BJ (cell line): ENCODE data around the gene SYMPK. TPM values are rescaled to one million over a fixed set of nuclear protein-coding genes. Genes with fewer than 3 reads are reported as not detected.

Experiments used
- CTCF ChIA-PET: fragments of 350-600 bp; formaldehyde crosslinking; extraction: SDS; loops from one replicate; lab custom pipeline; 2021; ENCODE audit warnings: antibody characterized with exemption, inconsistent platforms; lab: Yijun Ruan, JAX
- POLR2A ChIA-PET: fragments of 300-600 bp; sonication (Branson Sonifier 250); formaldehyde crosslinking; extraction: SDS; loops from one replicate; lab custom pipeline; 2021; ENCODE audit warnings: antibody characterized with exemption; lab: Charles Lee
- DNase-seq: peaks from one replicate; pipeline ENCODE4 v3.0.0-alpha.2; 2011; ENCODE audit warnings: low read depth
- H3K27me3 ChIP-seq: 2 replicates; pipeline ENCODE4 v1.6.0; 2011; ENCODE audit warnings: low read length; ENCODE audit not compliant: control insufficient read depth, insufficient read depth
- H3K36me3 ChIP-seq: 2 replicates; pipeline ENCODE4 v1.5.1; 2011; ENCODE audit warnings: low read length; ENCODE audit not compliant: control insufficient read depth, insufficient read depth
- H3K4me3 ChIP-seq: 2 replicates; pipeline ENCODE4 v1.5.1; 2011; ENCODE audit warnings: low read depth, mild to moderate bottlenecking, control low read depth, low read length
- CTCF ChIP-seq: IDR thresholded peaks from 2 replicates; pipeline ENCODE4 v1.5.1; 2011; ENCODE audit warnings: low read depth, mild to moderate bottlenecking, control low read depth, inconsistent platforms, low read length, moderate library complexity; ENCODE audit not compliant: insufficient read depth
- polyA plus RNA-seq: library from polyadenylated mRNA; depleted of rRNA; stranded (reverse); fragments of >200 nt; gene quantifications from 2 replicates; pipeline ENCODE4 v1.2.3, GENCODE V29; 2011

SYMPK gene
- polyA plus RNA-seq, 1 experiment: 60.2 TPM

DNA sequence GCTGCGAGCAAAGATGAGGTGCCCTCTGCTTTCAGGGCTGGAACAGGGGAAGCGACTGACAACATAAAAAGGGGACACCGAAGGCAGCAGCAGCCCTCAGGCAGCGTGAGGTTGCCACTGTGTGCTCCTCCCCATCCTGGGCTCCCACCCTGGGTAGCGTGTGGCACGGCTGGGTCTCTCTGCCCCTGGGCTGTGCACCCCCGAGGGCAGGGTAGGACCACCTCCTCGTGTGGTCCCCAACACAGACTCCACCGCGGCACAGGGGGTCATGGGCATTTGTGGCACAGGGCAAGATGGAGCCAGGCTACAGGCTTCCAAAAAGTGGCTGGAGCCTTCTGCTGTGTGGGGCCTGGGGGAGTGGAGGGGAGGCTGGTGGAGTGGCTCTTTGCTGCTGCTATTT is 41.4 kb downstream of the SYMPK start:
- Histone ChIP-seq H3K4me3 (no peak overlapping the region), H3K36me3 (peaks cover 34% of the 10 kb centered on the region), H3K27me3 (no peaks in the 10 kb centered on the region)
- DNase-seq: no peak
- POLR2A ChIA-PET: interaction anchor here (0.6 kb wide), 1 partner anchor 65 kb away, joined by 7 read pairs; the partner anchor contains the start of gene IRF2BP1
- CTCF ChIA-PET: no interaction called here
- no peak for TF ChIP-seq CTCF

- peaks cover 30% of the 10 kb centered on the region for H3K36me3 ChIP-seq
- DNase-seq: no peak
- TF ChIP-seq CTCF: no peak
- H3K4me3 ChIP-seq: no peak overlapping the region
- no peaks in the 10 kb centered on the region for H3K27me3 ChIP-seq
- ChIA-PET POLR2A (interaction anchor here (0.6 kb wide), 1 partner anchor 65 kb away, joined by 7 read pairs; the partner anchor contains the start of gene IRF2BP1), CTCF (no interaction called here)
These were observed 41.8 kb downstream of the SYMPK start for GRCh38 chr19:45821103-45821521.

GRCh38 chr19:45820413-45821102 is 42.4 kb downstream of the SYMPK start:
- DNase-seq: no peak
- CTCF ChIA-PET: interaction anchor here (1.3 kb wide), 1 partner anchor 8 kb away, joined by 3 read pairs; no protein-coding TSS in a partner anchor
- H3K4me3 ChIP-seq: no peak overlapping the region
- TF ChIP-seq CTCF: no peak
- POLR2A ChIA-PET: no interaction called here
- peaks cover 25% of the 10 kb centered on the region for H3K36me3 ChIP-seq
- H3K27me3 ChIP-seq: no peaks in the 10 kb centered on the region

DNA sequence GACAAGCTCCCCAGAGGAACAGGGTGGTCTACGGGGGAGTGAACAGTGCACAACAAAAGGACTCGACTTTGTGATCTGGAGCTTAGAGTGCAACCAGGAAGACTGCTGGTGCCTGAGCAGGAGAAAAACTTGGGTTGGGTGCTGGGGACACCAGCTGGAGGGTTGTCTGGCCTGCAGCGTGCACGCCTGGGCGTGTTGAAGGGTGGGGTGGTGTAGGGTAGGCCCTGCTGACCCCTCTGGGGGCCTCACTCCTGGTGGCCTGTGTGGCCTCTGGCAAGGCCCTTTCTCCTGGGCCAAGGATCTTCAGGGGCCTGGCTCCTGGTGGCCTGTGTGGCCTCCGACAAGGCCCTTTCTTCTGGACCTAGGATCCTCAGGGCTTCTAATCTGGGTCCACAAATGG is 43.2 kb downstream of the SYMPK start:
- no peak for DNase-seq
- TF ChIP-seq CTCF: no peak
- CTCF ChIA-PET: interaction anchor here (0.6 to 1.3 kb wide), 3 partner anchors 9 to 52 kb away, joined by 3 read pairs; partner anchors contain the start of gene SIX5
- H3K36me3 ChIP-seq: peaks cover 18% of the 10 kb centered on the region
- no peak overlapping the region for H3K4me3 ChIP-seq
- H3K27me3 ChIP-seq: no peaks in the 10 kb centered on the region
- POLR2A ChIA-PET: no interaction called here

- Histone ChIP-seq H3K36me3 (peaks cover 13% of the 10 kb centered on the region), H3K27me3 (no peaks in the 10 kb centered on the region), H3K4me3 (no peak overlapping the region)
- DNase-seq: no peak
- ChIA-PET CTCF (interaction anchor here (0.8 to 6.4 kb wide), 16 partner anchors 9 to 214 kb away, joined by 3 to 111 read pairs (median 16); partner anchors contain the start of genes DMPK, DMWD, FOXA3 and IRF2BP1), POLR2A (no interaction called here)
- no peak for TF ChIP-seq CTCF
These were observed 45.1 kb downstream of the SYMPK start for GRCh38 chr19:45817725-45818301.
